Ovary (tissue), 3 donors: ENCODE results near the gene PSG7.
"Not testable (repeated sequence)": the region's sequence is repeated elsewhere in the genome, so short reads cannot be mapped to it uniquely, and the experiment has no call there.

Experiments
- EP300 ChIP-seq: sonication (generic); formaldehyde crosslinking; IDR thresholded peaks from one replicate; pipeline ENCODE4 v1.6.1; 2017; ENCODE audit warnings: antibody characterized with exemption
- TF ChIP-seq, protein P1 (sequence below), 3 donors: fragments of 450-650 bp in 2 of 3; fragments of 200-600 bp in 1 of 3; IDR thresholded peaks; one replicate each; pipeline versions ENCODE4 v1.5.1 to v1.8.0; 2016 to 2022; ENCODE audit warnings: antibody characterized with exemption in 3 of 3, mild to moderate bottlenecking in 1 of 3
- donor health status: DM: no; HTN: no; CAD: no.

GRCh38 chr19:42881279-42881678 lies 55.7 kb downstream of the PSG7 start:
- TF ChIP-seq, protein P1, sequence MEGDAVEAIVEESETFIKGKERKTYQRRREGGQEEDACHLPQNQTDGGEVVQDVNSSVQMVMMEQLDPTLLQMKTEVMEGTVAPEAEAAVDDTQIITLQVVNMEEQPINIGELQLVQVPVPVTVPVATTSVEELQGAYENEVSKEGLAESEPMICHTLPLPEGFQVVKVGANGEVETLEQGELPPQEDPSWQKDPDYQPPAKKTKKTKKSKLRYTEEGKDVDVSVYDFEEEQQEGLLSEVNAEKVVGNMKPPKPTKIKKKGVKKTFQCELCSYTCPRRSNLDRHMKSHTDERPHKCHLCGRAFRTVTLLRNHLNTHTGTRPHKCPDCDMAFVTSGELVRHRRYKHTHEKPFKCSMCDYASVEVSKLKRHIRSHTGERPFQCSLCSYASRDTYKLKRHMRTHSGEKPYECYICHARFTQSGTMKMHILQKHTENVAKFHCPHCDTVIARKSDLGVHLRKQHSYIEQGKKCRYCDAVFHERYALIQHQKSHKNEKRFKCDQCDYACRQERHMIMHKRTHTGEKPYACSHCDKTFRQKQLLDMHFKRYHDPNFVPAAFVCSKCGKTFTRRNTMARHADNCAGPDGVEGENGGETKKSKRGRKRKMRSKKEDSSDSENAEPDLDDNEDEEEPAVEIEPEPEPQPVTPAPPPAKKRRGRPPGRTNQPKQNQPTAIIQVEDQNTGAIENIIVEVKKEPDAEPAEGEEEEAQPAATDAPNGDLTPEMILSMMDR (IDR thresholded peaks at IDR 0.05), result not testable (repeated sequence)
- TF ChIP-seq EP300, result not testable (repeated sequence)
